ENCODE results near the gene CCDC116.

The CCDC116 gene

GRCh38 chr22:21660904-21661303 is 28.3 kb downstream of the CCDC116 start:
- no peak for DNase-seq (ENCODE audit: low spot score)
- no peak overlapping the region for H3K4me3 ChIP-seq
- no peak for TF ChIP-seq CTCF (IDR thresholded peaks at IDR 0.05)
- no peak overlapping the region for H3K27ac ChIP-seq

- TF ChIP-seq CTCF (IDR thresholded peaks at IDR 0.05) = no peak
- Histone ChIP-seq H3K27ac (no peak overlapping the region), H3K4me3 (no peak overlapping the region)
- no peak for DNase-seq (ENCODE audit: low spot score)
These were observed 29.4 kb downstream of the CCDC116 start for GRCh38 chr22:21661991-21662390.

GRCh38 chr22:21663738-21664137 is 31.2 kb downstream of the CCDC116 start:
- DNase-seq (ENCODE audit: low spot score) = no peak
- no peak for TF ChIP-seq CTCF (IDR thresholded peaks at IDR 0.05)
- no peak overlapping the region for H3K27ac ChIP-seq
- H3K4me3 ChIP-seq = no peak overlapping the region

- TF ChIP-seq CTCF (IDR thresholded peaks at IDR 0.05) = no peak
- Histone ChIP-seq H3K4me3 (peak overlapping the region; percentile 85), H3K27ac (peak overlapping the region; percentile 88 to 94)
- no peak for DNase-seq (ENCODE audit: low spot score)
These were observed 32.7 kb downstream of the CCDC116 start for GRCh38 chr22:21665047-21665851.

- Histone ChIP-seq H3K27ac (no peak overlapping the region), H3K4me3 (peak overlapping the region; percentile 85)
- no peak for TF ChIP-seq CTCF (IDR thresholded peaks at IDR 0.05)
- DNase-seq (ENCODE audit: low spot score) = no peak
These were observed 34.2 kb downstream of the CCDC116 start for GRCh38 chr22:21666786-21667185.

GRCh38 chr22:21669026-21669425 is 36.5 kb downstream of the CCDC116 start:
- DNase-seq (ENCODE audit: low spot score) = no peak
- no peak for TF ChIP-seq CTCF (IDR thresholded peaks at IDR 0.05)
- Histone ChIP-seq H3K4me3 (no peak overlapping the region), H3K27ac (no peak overlapping the region)

GRCh38 chr22:21672107-21672629 is 39.6 kb downstream of the CCDC116 start:
- Histone ChIP-seq H3K27ac (no peak overlapping the region), H3K4me3 (no peak overlapping the region)
- TF ChIP-seq CTCF (IDR thresholded peaks at IDR 0.05) = no peak
- DNase-seq (ENCODE audit: low spot score) = no peak

Measured in coronary artery (tissue), 2 donors.